Measurements from ENCODE around the gene GALNS. TPM values are rescaled to one million over a fixed set of nuclear protein-coding genes. Genes with fewer than 3 reads are reported as not detected.
A peak's percentile ranks its signal among the peaks of the same experiment; 100 is the strongest.

GALNS gene
- total RNA-seq, 1 experiment from 2014 or later = 81.6 TPM

DNA sequence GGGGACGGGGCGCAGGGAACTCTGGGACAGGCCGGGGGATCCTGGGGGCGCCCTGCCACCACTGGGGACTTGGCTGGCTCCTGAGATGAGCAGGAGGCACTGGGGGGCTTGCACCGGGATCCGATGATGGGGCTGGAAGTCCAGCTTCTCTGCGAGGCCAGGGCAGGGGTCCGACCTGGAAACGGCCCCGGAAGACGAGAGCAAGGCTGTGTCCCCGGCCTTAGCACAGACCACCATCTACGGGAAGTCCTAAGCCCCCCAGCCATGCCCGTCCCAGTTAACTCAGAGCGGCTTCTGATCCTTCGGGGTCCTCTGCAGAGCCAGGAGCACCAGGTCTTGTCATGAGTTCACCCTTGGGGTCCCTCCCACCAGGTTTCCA lies 52.6 kb downstream of the GALNS start:
- TF ChIP-seq, protein P1, sequence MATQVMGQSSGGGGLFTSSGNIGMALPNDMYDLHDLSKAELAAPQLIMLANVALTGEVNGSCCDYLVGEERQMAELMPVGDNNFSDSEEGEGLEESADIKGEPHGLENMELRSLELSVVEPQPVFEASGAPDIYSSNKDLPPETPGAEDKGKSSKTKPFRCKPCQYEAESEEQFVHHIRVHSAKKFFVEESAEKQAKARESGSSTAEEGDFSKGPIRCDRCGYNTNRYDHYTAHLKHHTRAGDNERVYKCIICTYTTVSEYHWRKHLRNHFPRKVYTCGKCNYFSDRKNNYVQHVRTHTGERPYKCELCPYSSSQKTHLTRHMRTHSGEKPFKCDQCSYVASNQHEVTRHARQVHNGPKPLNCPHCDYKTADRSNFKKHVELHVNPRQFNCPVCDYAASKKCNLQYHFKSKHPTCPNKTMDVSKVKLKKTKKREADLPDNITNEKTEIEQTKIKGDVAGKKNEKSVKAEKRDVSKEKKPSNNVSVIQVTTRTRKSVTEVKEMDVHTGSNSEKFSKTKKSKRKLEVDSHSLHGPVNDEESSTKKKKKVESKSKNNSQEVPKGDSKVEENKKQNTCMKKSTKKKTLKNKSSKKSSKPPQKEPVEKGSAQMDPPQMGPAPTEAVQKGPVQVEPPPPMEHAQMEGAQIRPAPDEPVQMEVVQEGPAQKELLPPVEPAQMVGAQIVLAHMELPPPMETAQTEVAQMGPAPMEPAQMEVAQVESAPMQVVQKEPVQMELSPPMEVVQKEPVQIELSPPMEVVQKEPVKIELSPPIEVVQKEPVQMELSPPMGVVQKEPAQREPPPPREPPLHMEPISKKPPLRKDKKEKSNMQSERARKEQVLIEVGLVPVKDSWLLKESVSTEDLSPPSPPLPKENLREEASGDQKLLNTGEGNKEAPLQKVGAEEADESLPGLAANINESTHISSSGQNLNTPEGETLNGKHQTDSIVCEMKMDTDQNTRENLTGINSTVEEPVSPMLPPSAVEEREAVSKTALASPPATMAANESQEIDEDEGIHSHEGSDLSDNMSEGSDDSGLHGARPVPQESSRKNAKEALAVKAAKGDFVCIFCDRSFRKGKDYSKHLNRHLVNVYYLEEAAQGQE (IDR thresholded peaks at IDR 0.05; ENCODE audit: insufficient read depth in 1 of 2, low read depth in 2 of 2, low read length in 1 of 2) = no peak
- TF ChIP-seq, protein P2, sequence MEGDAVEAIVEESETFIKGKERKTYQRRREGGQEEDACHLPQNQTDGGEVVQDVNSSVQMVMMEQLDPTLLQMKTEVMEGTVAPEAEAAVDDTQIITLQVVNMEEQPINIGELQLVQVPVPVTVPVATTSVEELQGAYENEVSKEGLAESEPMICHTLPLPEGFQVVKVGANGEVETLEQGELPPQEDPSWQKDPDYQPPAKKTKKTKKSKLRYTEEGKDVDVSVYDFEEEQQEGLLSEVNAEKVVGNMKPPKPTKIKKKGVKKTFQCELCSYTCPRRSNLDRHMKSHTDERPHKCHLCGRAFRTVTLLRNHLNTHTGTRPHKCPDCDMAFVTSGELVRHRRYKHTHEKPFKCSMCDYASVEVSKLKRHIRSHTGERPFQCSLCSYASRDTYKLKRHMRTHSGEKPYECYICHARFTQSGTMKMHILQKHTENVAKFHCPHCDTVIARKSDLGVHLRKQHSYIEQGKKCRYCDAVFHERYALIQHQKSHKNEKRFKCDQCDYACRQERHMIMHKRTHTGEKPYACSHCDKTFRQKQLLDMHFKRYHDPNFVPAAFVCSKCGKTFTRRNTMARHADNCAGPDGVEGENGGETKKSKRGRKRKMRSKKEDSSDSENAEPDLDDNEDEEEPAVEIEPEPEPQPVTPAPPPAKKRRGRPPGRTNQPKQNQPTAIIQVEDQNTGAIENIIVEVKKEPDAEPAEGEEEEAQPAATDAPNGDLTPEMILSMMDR (IDR thresholded peaks at IDR 0.05) = no peak
- TF ChIP-seq TCF7L2 (IDR thresholded peaks at IDR 0.05; ENCODE audit: low read depth, low read length) (no peak), SIN3A (IDR thresholded peaks at IDR 0.05; ENCODE audit: borderline replicate concordance, insufficient read depth, low read depth, low read length) (no peak), POLR2AphosphoS5 (IDR thresholded peaks at IDR 0.05; ENCODE audit: low read depth, low read length) (no peak)
- BruUV-seq (replicated peaks) = TSS peak; percentile 77
- peak overlapping the region; percentile 58 for H3K4me3 ChIP-seq (ENCODE audit: low read depth in 2 of 2, low read length in 2 of 2)
- ATAC-seq = no peak
- no peaks in the 10 kb centered on the region for H3K27me3 ChIP-seq (ENCODE audit: control insufficient read depth, insufficient read depth, low read length)
- intact Hi-C loops (cut with micrococcal nuclease; ENCODE audit: unreplicated experiment) (no loop called here), in situ Hi-C loops (cut with HindIII; ENCODE audit: low pct_unique_long_range_greater_than_20kb, low sequenced_read_pairs) (no loop called here)
- H3K4me1 ChIP-seq (ENCODE audit: control insufficient read depth, insufficient read depth, low read length) = peaks cover 6% of the 10 kb centered on the region; the same call in 1 of the 2 replicates
- H3K9me3 ChIP-seq (ENCODE audit: control insufficient read depth, insufficient read depth, low read depth, low read length) = no peaks in the 10 kb centered on the region
- ChIA-PET CTCF (no interaction called here), POLR2A (no interaction called here)
- peaks cover 4% of the 10 kb centered on the region; the same call in 1 of the 2 replicates for H3K36me3 ChIP-seq (ENCODE audit: control insufficient read depth, insufficient read depth, low read length)
- H3K27ac ChIP-seq (ENCODE audit: low read length) = peak overlapping the region; percentile 81
- no peak for DNase-seq (ENCODE audit: low read depth, low spot score)

DNA sequence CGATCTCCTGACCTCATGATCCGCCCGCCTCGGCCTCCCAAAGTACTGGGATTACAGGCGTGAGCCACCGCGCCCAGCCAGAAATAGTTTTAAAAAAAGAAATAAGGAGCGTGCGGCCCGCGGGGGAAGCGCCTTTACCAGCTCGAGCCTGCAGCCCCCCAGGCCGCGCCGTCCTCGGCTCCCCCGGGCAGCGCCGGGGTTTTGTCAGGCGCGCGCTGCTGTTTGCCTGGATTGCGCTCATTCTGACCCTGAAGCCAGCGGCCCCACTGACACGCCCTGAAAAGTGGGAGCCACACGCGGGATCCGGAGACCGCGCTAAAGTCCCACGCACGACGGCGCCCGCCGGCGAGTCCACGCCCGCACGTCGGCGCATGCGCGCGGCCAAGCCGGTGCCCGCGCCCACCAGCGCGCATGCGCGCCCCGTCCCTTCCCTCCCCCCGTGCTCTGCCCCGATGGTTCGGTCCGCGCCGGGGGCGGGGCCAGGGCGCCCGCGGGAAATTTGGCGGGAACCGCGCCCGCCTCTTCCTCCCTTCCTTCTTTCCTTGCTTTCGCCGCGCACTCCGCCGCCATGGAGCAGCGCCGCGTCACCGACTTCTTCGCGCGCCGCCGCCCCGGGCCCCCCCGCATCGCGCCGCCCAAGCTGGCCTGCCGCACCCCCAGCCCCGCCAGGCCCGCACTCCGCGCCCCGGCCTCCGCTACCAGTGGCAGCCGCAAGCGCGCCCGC lies 53.3 kb downstream of the GALNS start, which contains the start of gene CDT1:
CDT1 (plus strand) TSS at position 526 of the 724 bp plus-strand sequence; CDS start at position 569, 43 bp downstream.
- peak; percentile 52 for ATAC-seq
- no peaks in the 10 kb centered on the region for H3K27me3 ChIP-seq (ENCODE audit: control insufficient read depth, insufficient read depth, low read length)
- BruUV-seq (replicated peaks) = no TSS peak
- H3K4me1 ChIP-seq (ENCODE audit: control insufficient read depth, insufficient read depth, low read length) = peaks cover 4% of the 10 kb centered on the region; the same call in 1 of the 2 replicates
- H3K27ac ChIP-seq (ENCODE audit: low read length) = peak within 1 kb of the TSS; percentile 81
- peaks cover 4% of the 10 kb centered on the region; the same call in 1 of the 2 replicates for H3K36me3 ChIP-seq (ENCODE audit: control insufficient read depth, insufficient read depth, low read length)
- TF ChIP-seq, protein P1 (IDR thresholded peaks at IDR 0.05; ENCODE audit: insufficient read depth in 1 of 2, low read depth in 2 of 2, low read length in 1 of 2) = no peak
- peak; percentile 66 for TF ChIP-seq POLR2AphosphoS5 (IDR thresholded peaks at IDR 0.05; ENCODE audit: low read depth, low read length)
- TF ChIP-seq TCF7L2 (IDR thresholded peaks at IDR 0.05; ENCODE audit: low read depth, low read length) = no peak
- peak; percentile 81; the same call in 1 of the 2 replicates for TF ChIP-seq SIN3A (IDR thresholded peaks at IDR 0.05; ENCODE audit: borderline replicate concordance, insufficient read depth, low read depth, low read length)
- DNase-seq (ENCODE audit: low read depth, low spot score) = no peak
- ChIA-PET CTCF (interaction anchor here (0.5 kb wide), 2 partner anchors 17 to 41 kb away, joined by 3 read pairs; no protein-coding TSS in a partner anchor), POLR2A (interaction anchor here (0.6 kb wide), 1 partner anchor 348 kb away, joined by 3 read pairs; no protein-coding TSS in a partner anchor)
- H3K4me3 ChIP-seq (ENCODE audit: low read depth in 2 of 2, low read length in 2 of 2) = peak within 1 kb of the TSS; percentile 58 to 64
- intact Hi-C loops (cut with micrococcal nuclease; ENCODE audit: unreplicated experiment) = no loop called here
- no peaks in the 10 kb centered on the region for H3K9me3 ChIP-seq (ENCODE audit: control insufficient read depth, insufficient read depth, low read depth, low read length)
- in situ Hi-C loops (cut with HindIII; ENCODE audit: low pct_unique_long_range_greater_than_20kb, low sequenced_read_pairs) = no loop called here

Data from Panc1 (cell line).